Left cardiac atrium (tissue), 4 donors: ENCODE measurements around the gene CCDC87. TPM values are rescaled to one million over a fixed set of nuclear protein-coding genes. Genes with fewer than 3 reads are reported as not detected.
"Not testable (repeated sequence)": the region's sequence is repeated elsewhere in the genome, so short reads cannot be mapped to it uniquely, and the experiment has no call there.

ENCODE experiments used
- ATAC-seq, 2 donors: fragments of 200-7000 bp; cut with Tn5 transposase; one replicate each; pipeline ENCODE4 v1.9.1; 2020; ENCODE audit warnings: mild to moderate bottlenecking in 2 of 2, moderate library complexity in 2 of 2
- DNase-seq: peaks from one replicate; pipeline ENCODE4 v3.0.0-alpha.2; 2020
- intact Hi-C, 2 donors: fragments of 100-400 bp; cut with DNase I; formaldehyde crosslinking; loops; one replicate each; pipeline versions ENCODE4 v1.14.1 to v1.15.1; 2022 to 2023
- long read RNA-seq: library from polyadenylated mRNA; unstranded; transcript quantifications from one replicate; pipeline ENCODE4 v2.0.0, GENCODE V29; 2021
- total RNA-seq, 2 donors: library from RNA; stranded (reverse); fragmentation: NEBNext Ultra II Directional; extraction: Animal tissue kit (Norgen Biotek cat#: 25700); gene quantifications; one replicate each; pipeline ENCODE4 v1.2.1, GENCODE V29; 2021
- donor health status: DM: no; HTN: yes; CAD: no.
- donor health status: DM: no; HTN: yes; CAD: no; lungs with severe emphysema.
- donor health status: DM: yes; HTN: yes; CAD: no.
- donor health status: Dilated cardiomyopathy.

The CCDC87 gene, protein sequence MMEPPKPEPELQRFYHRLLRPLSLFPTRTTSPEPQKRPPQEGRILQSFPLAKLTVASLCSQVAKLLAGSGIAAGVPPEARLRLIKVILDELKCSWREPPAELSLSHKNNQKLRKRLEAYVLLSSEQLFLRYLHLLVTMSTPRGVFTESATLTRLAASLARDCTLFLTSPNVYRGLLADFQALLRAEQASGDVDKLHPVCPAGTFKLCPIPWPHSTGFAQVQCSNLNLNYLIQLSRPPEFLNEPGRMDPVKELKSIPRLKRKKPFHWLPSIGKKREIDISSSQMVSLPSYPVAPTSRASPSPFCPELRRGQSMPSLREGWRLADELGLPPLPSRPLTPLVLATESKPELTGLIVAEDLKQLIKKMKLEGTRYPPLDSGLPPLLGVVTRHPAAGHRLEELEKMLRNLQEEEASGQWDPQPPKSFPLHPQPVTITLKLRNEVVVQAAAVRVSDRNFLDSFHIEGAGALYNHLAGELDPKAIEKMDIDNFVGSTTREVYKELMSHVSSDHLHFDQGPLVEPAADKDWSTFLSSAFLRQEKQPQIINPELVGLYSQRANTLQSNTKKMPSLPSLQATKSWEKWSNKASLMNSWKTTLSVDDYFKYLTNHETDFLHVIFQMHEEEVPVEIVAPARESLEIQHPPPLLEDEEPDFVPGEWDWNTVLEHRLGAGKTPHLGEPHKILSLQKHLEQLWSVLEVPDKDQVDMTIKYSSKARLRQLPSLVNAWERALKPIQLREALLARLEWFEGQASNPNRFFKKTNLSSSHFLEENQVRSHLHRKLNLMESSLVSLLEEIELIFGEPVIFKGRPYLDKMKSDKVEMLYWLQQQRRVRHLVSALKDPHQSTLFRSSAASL
- under 1 TPM; 0.18 to 0.39 TPM for total RNA-seq
- long read RNA-seq: 0 reads

GRCh38 chr11:66592457-66593302, at the start of gene CCDC87, which contains the start of gene CCS:
Gene CCDC87, minus strand, starts transcription at chr11:66593063. Its CDS starts 48 bp downstream, at chr11:66593015.
Gene CCS, plus strand, starts transcription at chr11:66593185. Its CDS starts 77 bp downstream, at chr11:66593262.
- DNase-seq: peak; percentile 99
- intact Hi-C loops: no loop called here
- ATAC-seq: peak; percentile 97 to 98

DNA sequence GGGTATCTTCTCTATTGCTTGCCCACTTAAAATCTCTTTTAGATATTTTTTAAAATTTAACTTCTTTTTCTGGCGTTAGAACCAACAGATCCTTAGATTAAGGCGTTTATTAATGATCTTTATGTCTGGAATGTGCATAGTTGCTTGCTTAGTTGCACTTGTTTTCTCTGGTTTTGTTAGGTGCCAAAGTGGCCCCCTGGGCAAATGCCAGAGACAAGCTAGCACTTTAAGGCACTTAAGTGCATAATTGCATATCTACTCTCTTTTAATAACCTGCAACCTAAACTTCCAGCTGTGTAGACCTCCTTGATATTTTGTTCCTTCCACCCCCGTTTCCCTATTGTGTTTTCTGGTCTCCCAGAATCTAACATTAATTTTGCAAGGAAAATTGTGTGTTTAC, 49.0 kb upstream of the CCDC87 start:
- no peak for DNase-seq
- intact Hi-C loops: no loop called here
- no peak for ATAC-seq

- DNase-seq, intact Hi-C loops: not testable (repeated sequence)
Observed at GRCh38 chr11:66639814-66640340, 47.0 kb upstream of the CCDC87 start.

DNA sequence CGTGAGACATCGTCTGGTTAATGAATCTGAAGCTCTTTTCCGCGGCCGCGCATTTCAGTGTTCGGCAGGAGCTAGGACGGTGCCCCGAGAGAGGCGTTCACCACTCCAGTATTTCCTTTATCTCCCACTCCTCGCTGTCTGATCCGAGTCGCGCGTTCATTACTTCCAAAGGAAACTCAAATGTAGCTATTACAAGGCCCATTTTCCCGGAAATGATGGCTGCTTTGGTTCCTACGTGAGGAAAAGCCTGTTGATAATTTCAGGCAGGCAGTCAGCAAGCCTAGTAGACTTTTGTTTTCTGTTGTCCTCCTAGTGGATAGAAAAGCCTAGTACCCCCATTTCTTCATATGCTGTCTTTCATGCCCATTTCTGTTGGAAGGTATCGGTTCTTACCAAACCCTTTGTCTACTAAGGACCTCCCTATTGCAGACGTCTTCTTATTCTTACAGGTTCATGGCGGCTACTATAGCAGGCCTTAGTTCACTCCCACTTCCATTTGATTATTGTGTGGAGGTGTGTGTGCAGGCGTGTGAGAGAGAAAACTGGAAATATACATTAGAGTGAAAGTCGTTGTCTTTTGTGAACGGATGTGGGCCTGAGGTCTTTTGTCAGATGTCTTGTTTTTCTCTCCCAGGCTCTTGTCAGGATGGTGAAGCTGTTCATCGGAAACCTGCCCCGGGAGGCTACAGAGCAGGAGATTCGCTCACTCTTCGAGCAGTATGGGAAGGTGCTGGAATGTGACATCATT, 46.4 kb upstream of the CCDC87 start:
- DNase-seq (no peak), ATAC-seq (peak in 1 of 2 donors; percentile 9)
- intact Hi-C loops: no loop called here

More at GRCh38 chr11:66639814-66640340, 47.0 kb upstream of the CCDC87 start:
- ATAC-seq: not testable (repeated sequence)

- DNase-seq: peak; percentile 97
- intact Hi-C loops: no loop called here
- peak; percentile 97 to 98 for ATAC-seq
Observed at GRCh38 chr11:66638177-66639065, 45.6 kb upstream of the CCDC87 start, which contains the start of gene RBM4. Gene RBM4, plus strand, starts transcription at chr11:66638703. Its CDS starts 1,009 bp downstream, at chr11:66639712.

- peak in 1 of 2 donors; percentile 4 for ATAC-seq
Observed at GRCh38 chr11:66637557-66638176, 44.8 kb upstream of the CCDC87 start.

GRCh38 chr11:66636411-66636810, 43.5 kb upstream of the CCDC87 start:
- ATAC-seq: no peak
- intact Hi-C loops: no loop called here

More at GRCh38 chr11:66637557-66638176, 44.8 kb upstream of the CCDC87 start:
- DNase-seq: no peak
- intact Hi-C loops: no loop called here

GRCh38 chr11:66632952-66633351, 40.1 kb upstream of the CCDC87 start:
- intact Hi-C loops: no loop called here
- ATAC-seq: no peak
- DNase-seq: no peak

More at GRCh38 chr11:66636411-66636810, 43.5 kb upstream of the CCDC87 start:
- DNase-seq: no peak

DNA sequence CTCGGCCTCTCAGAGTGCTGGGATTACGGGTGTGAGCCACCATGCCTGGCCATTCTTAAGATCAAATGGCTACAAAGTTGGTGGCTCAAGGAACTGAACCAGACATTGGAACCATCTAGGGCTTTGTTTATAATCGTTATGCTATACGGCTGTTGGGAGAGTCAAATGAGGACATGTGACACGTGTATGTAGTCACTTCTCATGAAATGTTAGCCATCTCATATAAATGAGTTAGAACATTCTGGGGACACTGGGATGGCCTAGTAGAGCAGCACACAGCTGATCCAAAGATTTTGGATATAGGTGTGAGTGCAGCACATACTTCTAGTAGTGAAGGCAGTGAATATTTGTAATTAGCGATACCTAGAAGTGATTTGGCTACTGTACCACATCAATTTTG, 39.0 kb upstream of the CCDC87 start:
- no peak for DNase-seq

DNA sequence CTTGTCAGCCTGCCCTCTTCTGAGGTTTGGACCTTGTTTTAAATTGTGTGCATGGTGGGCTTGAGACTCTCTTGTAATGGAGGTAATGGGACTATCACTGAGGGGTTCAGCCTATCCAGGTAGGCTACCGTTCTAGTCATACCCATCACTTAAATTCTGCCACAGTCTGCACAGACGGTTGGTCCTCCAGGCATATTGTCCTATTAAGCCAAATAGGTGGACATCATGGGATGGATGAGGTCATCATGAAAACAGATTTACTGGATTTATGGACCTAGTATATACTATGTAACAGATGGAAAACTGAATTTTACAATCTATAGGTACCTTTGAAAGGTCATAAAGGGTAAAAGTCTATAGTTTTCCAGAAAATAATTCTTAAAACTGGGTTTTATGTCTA, 36.5 kb upstream of the CCDC87 start:
- ATAC-seq (no peak), DNase-seq (no peak)
- intact Hi-C loops: no loop called here

More for the DNA sequence above, 39.0 kb upstream of the CCDC87 start:
- ATAC-seq: no peak
- intact Hi-C loops: no loop called here

GRCh38 chr11:66628061-66628603, 35.3 kb upstream of the CCDC87 start:
- ATAC-seq (no peak), DNase-seq (no peak)
- intact Hi-C loops: no loop called here

DNA sequence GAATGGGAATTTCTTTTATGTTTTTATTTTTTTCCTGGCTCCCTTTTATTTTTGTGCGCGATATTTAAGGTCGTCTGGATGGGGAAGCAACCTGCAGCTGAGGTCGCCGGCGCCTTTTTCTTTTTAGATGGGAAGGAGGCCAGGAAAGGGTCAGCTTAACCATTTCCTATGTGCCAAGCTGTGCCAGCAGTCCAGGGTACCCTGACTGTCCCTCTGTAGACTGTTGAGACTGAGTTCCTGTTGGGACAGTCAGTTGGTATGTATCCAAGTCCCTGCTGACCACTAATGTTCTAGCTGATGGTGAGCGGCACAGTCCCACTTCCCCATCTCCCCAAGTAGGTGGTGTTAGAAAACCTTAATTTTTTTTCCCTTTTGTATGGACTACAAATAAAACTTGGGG, 34.1 kb upstream of the CCDC87 start:
- DNase-seq (no peak), ATAC-seq (peak in 1 of 2 donors; percentile 33)
- intact Hi-C loops: no loop called here

GRCh38 chr11:66626382-66626781, 33.5 kb upstream of the CCDC87 start:
- DNase-seq (no peak), ATAC-seq (no peak)
- intact Hi-C loops: no loop called here

- intact Hi-C loops: no loop called here
- DNase-seq: no peak
- ATAC-seq: no peak
Observed at GRCh38 chr11:66625752-66626149, 32.9 kb upstream of the CCDC87 start.

GRCh38 chr11:66625041-66625751, 32.3 kb upstream of the CCDC87 start:
- DNase-seq (no peak), ATAC-seq (no peak)
- intact Hi-C loops: no loop called here

DNA sequence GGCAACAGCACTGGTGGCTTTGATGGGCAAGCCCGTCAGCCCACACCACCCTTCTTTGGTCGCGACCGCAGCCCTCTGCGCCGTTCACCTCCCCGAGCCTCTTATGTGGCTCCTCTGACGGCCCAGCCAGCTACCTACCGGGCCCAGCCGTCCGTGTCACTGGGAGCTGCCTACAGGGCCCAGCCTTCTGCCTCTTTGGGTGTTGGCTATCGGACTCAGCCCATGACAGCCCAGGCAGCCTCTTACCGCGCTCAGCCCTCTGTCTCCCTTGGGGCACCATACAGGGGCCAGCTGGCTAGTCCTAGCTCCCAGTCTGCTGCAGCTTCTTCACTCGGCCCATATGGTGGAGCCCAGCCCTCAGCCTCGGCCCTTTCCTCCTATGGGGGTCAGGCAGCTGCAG, 31.6 kb upstream of the CCDC87 start:
- peak; percentile 11 to 19 for ATAC-seq
- intact Hi-C loops: no loop called here
- DNase-seq: no peak
